GM12878 (cell line): ENCODE measurements around the gene CDC42EP3. TPM values are rescaled to one million over a fixed set of nuclear protein-coding genes. Genes with fewer than 3 reads are reported as not detected.

Experiments
- ATAC-seq: fragments of 200-7000 bp; cut with Tn5 transposase; 3 replicates; pipeline ENCODE4 v1.9.1; 2020; ENCODE audit warnings: mild to moderate bottlenecking, moderate library complexity
- BruUV-seq: library from RNA; stranded (reverse); fragments of 400-500 nt; replicated peaks from 2 replicates; lab custom pipeline; 2021; lab: Mats Ljungman, UMichigan
- CTCF ChIA-PET: fragments of 300-600 bp; sonication (Branson Sonifier 250); formaldehyde crosslinking; extraction: SDS; loops from one replicate; lab custom pipeline; 2021; ENCODE audit warnings: inconsistent platforms; lab: Yijun Ruan, JAX
- POLR2A ChIA-PET: fragments of 350-600 bp; formaldehyde crosslinking; extraction: SDS; loops from one replicate; lab custom pipeline; 2021; ENCODE audit warnings: inconsistent platforms; lab: Charles Lee
- RAD21 ChIA-PET: fragments of 300-600 bp; sonication (Branson Sonifier 250); formaldehyde crosslinking; loops from one replicate; lab custom pipeline; 2023; ENCODE audit warnings: antibody characterized with exemption; ENCODE audit not compliant: unreplicated experiment; lab: Charles Lee
- SMC1A ChIA-PET: fragments of 300-600 bp; sonication (Branson Sonifier 250); formaldehyde crosslinking; loops from one replicate; lab custom pipeline; 2023; ENCODE audit not compliant: unreplicated experiment, uncharacterized antibody; lab: Charles Lee
- DNase-seq: peaks from one replicate; pipeline ENCODE4 v3.0.0-alpha.2; 2011; ENCODE audit warnings: low read depth, low spot score
- FAIRE-seq: peaks from 3 replicates; lab custom pipeline; 2011; peaks lifted over from hg19 to GRCh38; lab: Jason Lieb, UNC
- H2AFZ ChIP-seq: 2 replicates; pipeline ENCODE4 v1.6.0; 2011; ENCODE audit warnings: low read depth, low read length, control low read depth; ENCODE audit not compliant: control insufficient read depth
- H3K27ac ChIP-seq: 2 replicates; pipeline ENCODE4 v1.5.1; 2011; ENCODE audit warnings: control low read depth; ENCODE audit not compliant: control insufficient read depth, insufficient read depth
- H3K27me3 ChIP-seq, 2 experiments: replicated peaks in 1 of 2; 2 replicates each; pipeline versions ENCODE4 v1.6.0 to v1.6.1; 2011; ENCODE audit warnings: low read length in 1 of 2; ENCODE audit not compliant: control insufficient read depth in 2 of 2, insufficient read depth in 2 of 2
- H3K36me3 ChIP-seq, 2 experiments: 2 replicates each; pipeline ENCODE4 v1.5.1; 2011; ENCODE audit warnings: low read length in 1 of 2; ENCODE audit not compliant: control insufficient read depth in 2 of 2, insufficient read depth in 2 of 2
- H3K4me1 ChIP-seq: 2 replicates; pipeline ENCODE4 v1.6.1; 2011; ENCODE audit warnings: mild to moderate bottlenecking, low read length, moderate library complexity, mixed read lengths; ENCODE audit not compliant: control insufficient read depth, insufficient read depth
- H3K4me2 ChIP-seq: 2 replicates; pipeline ENCODE4 v1.6.0; 2011; ENCODE audit warnings: control low read depth; ENCODE audit not compliant: control insufficient read depth, insufficient read depth
- H3K4me3 ChIP-seq: fragments of 200-600 bp; sonication (generic); 2 replicates; pipeline ENCODE4 v1.5.1; 2016
- H3K79me2 ChIP-seq: 2 replicates; pipeline ENCODE4 v1.6.0; 2011; ENCODE audit warnings: low read length; ENCODE audit not compliant: control insufficient read depth, insufficient read depth
- H3K9ac ChIP-seq: 2 replicates; pipeline ENCODE4 v1.8.0; 2011; ENCODE audit warnings: low read length, control low read depth, mixed read lengths; ENCODE audit not compliant: control insufficient read depth, insufficient read depth
- H3K9me3 ChIP-seq: replicated peaks from 3 replicates; pipeline ENCODE4 v1.5.1; 2011; ENCODE audit warnings: mild to moderate bottlenecking, low read length; ENCODE audit not compliant: control insufficient read depth, insufficient read depth
- H4K20me1 ChIP-seq: 2 replicates; pipeline ENCODE4 v1.6.0; 2011; ENCODE audit not compliant: control insufficient read depth, insufficient read depth
- CTCF ChIP-seq, 3 experiments: IDR thresholded peaks in 2 of 3; conservative IDR thresholded peaks in 1 of 3; 2 replicates each; pipeline ENCODE4 v1.5.1; 2011; ENCODE audit warnings: low read depth in 3 of 3, low read length in 3 of 3, mild to moderate bottlenecking in 3 of 3, control low read depth in 2 of 3, moderate library complexity in 2 of 3, inconsistent platforms in 1 of 3, mixed read lengths in 1 of 3; ENCODE audit not compliant: control insufficient read depth in 2 of 3, insufficient read depth in 1 of 3; ENCODE audit errors: extremely low read depth in 1 of 3
- E2F4 ChIP-seq: IDR thresholded peaks from 2 replicates; pipeline ENCODE4 v1.6.1; 2012; ENCODE audit warnings: low read depth, low read length, improper control_type of control experiment
- TAF1 ChIP-seq: IDR thresholded peaks from 2 replicates; pipeline ENCODE4 v1.6.1; 2011; ENCODE audit warnings: mild to moderate bottlenecking, low read depth, low read length, borderline replicate concordance
- TARDBP ChIP-seq: IDR thresholded peaks from 2 replicates; pipeline ENCODE4 v1.6.1; 2016; ENCODE audit warnings: borderline replicate concordance
- ZBED1 ChIP-seq: IDR thresholded peaks from 2 replicates; pipeline ENCODE4 v1.6.1; 2016; ENCODE audit warnings: borderline replicate concordance
- ZSCAN29 ChIP-seq: fragments of 450-650 bp; IDR thresholded peaks from 2 replicates; pipeline ENCODE4 v1.6.1; 2017; ENCODE audit warnings: mild to moderate bottlenecking, moderate library complexity
- WGBS: methylation state at CpG from one replicate; pipeline ENCODE4 v1.1.6; 2016; ENCODE audit warnings: low lambda C conversion rate; ENCODE audit not compliant: insufficient replicate concordance, insufficient coverage; ENCODE audit errors: missing lambda C conversion rate; 5-methylcytosine and 5-hydroxymethylcytosine counted together
- in situ Hi-C: fragments of 300-500 bp; cut with MboI; formaldehyde crosslinking; loops from 9 replicates; pipeline ENCODE4 v1.14.3; 2018; ENCODE audit warnings: mixed read lengths
- intact Hi-C: fragments of 100-400 bp; cut with micrococcal nuclease; formaldehyde crosslinking; loops from one replicate; pipeline ENCODE4 v1.14.2; 2022; ENCODE audit not compliant: unreplicated experiment
- polyA plus RNA-seq, 11 experiments: library from polyadenylated mRNA; depleted of rRNA in 4 of 11; unstranded in 6 of 11; stranded (reverse) in 5 of 11; fragments of >200 nt; fragmentation: Nextera tagmentation in 4 of 11; fragmentation: Illumina TruSeq in 1 of 11; extraction: Ambion mirVana in 4 of 11; extraction: Trizol in 1 of 11; gene quantifications; 1 replicate in 1 of 11; 2 replicates in 10 of 11; pipeline versions ENCODE4 v1.2.1 to v1.2.3, GENCODE V29; 2011 to 2016; ENCODE audit warnings: inconsistent platforms in 2 of 11, missing spikeins in 2 of 11, low read depth in 1 of 11
- total RNA-seq, 4 experiments: library from RNA; depleted of rRNA in 3 of 4; stranded (reverse); fragments of >200 nt in 3 of 4; fragmentation: Illumina TruSeq in 1 of 4; extraction: Trizol in 1 of 4; gene quantifications; 2 replicates each; pipeline versions ENCODE4 v1.2.1 to v1.2.3, GENCODE V29; 2013 to 2021
- TF ChIP-seq, protein P1 (sequence below): fragments of 450-650 bp; IDR thresholded peaks from 2 replicates; pipeline ENCODE4 v1.6.1; 2017; ENCODE audit warnings: mild to moderate bottlenecking, moderate library complexity

Gene CDC42EP3
- total and polyA plus RNA-seq, 10 of the 15 experiments (the other 5 are each of a cell fraction or from before 2014, with no cell fraction given) = 11.8 to 86.9 (median 52.9) TPM

- Histone ChIP-seq H3K36me3 (0 out of 4 replicates have a peak, but pooled peaks cover 0 to 4% of the 10 kb centered on the region in 2 experiments), H3K27ac (no peak overlapping the region), H3K4me1 (peaks cover 45% of the 10 kb centered on the region), H3K9me3 (no peaks in the 10 kb centered on the region; the same call in 2 of the 3 replicates), H3K79me2 (peaks cover 48% of the 10 kb centered on the region), H3K27me3 (no peaks in the 10 kb centered on the region), H2AFZ (no peak overlapping the region), H3K4me3 (no peak overlapping the region), H3K4me2 (no peak overlapping the region), H3K9ac (no peak overlapping the region), H4K20me1 (no peaks in the 10 kb centered on the region)
- no TSS peak for BruUV-seq
- intact Hi-C loops (no loop called here), in situ Hi-C loops (no loop called here)
- FAIRE-seq = no peak
- ChIA-PET POLR2A (interaction anchor here (6.2 kb wide), 1 partner anchor 9 kb away, joined by 62 read pairs; no protein-coding TSS in a partner anchor), CTCF (no interaction called here), RAD21 (interaction anchor here (1.1 to 4.2 kb wide), 3 partner anchors 9 to 38 kb away, joined by 3 to 36 read pairs (median 6); no protein-coding TSS in a partner anchor), SMC1A (interaction anchor here (0.6 to 7.5 kb wide), 7 partner anchors 10 to 201 kb away, joined by 3 to 118 read pairs (median 5); no protein-coding TSS in a partner anchor)
- 79% methylated on average over 4 of the region's 4 CpGs for WGBS
- TF ChIP-seq TAF1 = no peak
- no peak for TF ChIP-seq ZSCAN29
- TF ChIP-seq, protein P1, sequence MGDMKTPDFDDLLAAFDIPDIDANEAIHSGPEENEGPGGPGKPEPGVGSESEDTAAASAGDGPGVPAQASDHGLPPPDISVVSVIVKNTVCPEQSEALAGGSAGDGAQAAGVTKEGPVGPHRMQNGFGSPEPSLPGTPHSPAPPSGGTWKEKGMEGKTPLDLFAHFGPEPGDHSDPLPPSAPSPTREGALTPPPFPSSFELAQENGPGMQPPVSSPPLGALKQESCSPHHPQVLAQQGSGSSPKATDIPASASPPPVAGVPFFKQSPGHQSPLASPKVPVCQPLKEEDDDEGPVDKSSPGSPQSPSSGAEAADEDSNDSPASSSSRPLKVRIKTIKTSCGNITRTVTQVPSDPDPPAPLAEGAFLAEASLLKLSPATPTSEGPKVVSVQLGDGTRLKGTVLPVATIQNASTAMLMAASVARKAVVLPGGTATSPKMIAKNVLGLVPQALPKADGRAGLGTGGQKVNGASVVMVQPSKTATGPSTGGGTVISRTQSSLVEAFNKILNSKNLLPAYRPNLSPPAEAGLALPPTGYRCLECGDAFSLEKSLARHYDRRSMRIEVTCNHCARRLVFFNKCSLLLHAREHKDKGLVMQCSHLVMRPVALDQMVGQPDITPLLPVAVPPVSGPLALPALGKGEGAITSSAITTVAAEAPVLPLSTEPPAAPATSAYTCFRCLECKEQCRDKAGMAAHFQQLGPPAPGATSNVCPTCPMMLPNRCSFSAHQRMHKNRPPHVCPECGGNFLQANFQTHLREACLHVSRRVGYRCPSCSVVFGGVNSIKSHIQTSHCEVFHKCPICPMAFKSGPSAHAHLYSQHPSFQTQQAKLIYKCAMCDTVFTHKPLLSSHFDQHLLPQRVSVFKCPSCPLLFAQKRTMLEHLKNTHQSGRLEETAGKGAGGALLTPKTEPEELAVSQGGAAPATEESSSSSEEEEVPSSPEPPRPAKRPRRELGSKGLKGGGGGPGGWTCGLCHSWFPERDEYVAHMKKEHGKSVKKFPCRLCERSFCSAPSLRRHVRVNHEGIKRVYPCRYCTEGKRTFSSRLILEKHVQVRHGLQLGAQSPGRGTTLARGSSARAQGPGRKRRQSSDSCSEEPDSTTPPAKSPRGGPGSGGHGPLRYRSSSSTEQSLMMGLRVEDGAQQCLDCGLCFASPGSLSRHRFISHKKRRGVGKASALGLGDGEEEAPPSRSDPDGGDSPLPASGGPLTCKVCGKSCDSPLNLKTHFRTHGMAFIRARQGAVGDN = no peak
- no peak for TF ChIP-seq E2F4
- no peak for TF ChIP-seq ZBED1
- no peak for TF ChIP-seq TARDBP
- TF ChIP-seq CTCF (IDR thresholded peaks at IDR 0.05 in 2 of 3, conservative IDR thresholded peaks at IDR 0.05 in 1 of 3; ENCODE audit: control insufficient read depth in 2 of 3, extremely low read depth in 1 of 3, insufficient read depth in 1 of 3, low read depth in 3 of 3, low read length in 3 of 3) = no peak
- no peak for DNase-seq
- ATAC-seq = no peak
Observed at GRCh38 chr2:37631698-37632097, 39.7 kb downstream of the CDC42EP3 start.
